Activated naive CD4-positive, alpha-beta T cell treated with anti-CD3 and anti-CD28 coated beads, Interleukin-2, amount 50 U/mL, for 24 hours (primary cell): ENCODE data around the gene ADGRD1.
"Not testable (repeated sequence)": the region's sequence is repeated elsewhere in the genome, so short reads cannot be mapped to it uniquely, and the experiment has no call there.

Experiments
- H3K27ac Mint-ChIP-seq: one replicate; pipeline ENCODE4 v1.8.0; 2021; ENCODE audit warnings: mild to moderate bottlenecking, mixed read lengths
- H3K27me3 Mint-ChIP-seq: one replicate; pipeline ENCODE4 v1.8.0; 2021; ENCODE audit warnings: mixed read lengths
- H3K36me3 Mint-ChIP-seq: one replicate; pipeline ENCODE4 v1.8.0; 2021; ENCODE audit warnings: mixed read lengths
- H3K4me1 Mint-ChIP-seq: one replicate; pipeline ENCODE4 v1.8.0; 2021; ENCODE audit warnings: mixed read lengths
- H3K4me3 Mint-ChIP-seq: one replicate; pipeline ENCODE4 v1.8.0; 2021; ENCODE audit warnings: mild to moderate bottlenecking, mixed read lengths
- H3K9me3 Mint-ChIP-seq: one replicate; pipeline ENCODE4 v1.8.0; 2021; ENCODE audit warnings: mixed read lengths

The ADGRD1 gene

DNA sequence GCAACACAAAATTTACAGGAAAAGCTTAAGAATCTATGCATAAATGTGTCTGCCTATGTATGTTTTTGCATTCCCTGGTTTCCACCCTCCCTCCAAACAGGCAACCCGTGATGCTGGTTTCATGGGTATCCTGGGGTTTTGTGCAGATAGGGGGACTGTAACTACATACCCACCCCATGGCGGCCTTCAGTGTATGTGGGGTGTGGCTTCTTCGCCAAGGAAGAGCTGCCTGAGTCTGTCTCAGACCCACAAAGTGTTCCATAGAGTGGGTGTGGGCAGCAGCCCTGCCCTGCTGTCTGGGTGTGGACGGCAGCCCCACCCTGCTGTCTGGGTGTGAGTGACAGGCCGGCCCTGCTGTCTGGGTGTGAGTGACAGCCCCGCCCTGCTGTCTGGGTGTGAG is 174.8 kb downstream of the ADGRD1 start:
- H3K36me3 Mint-ChIP-seq = no peaks in the 10 kb centered on the region
- H3K4me1 Mint-ChIP-seq = no peaks in the 10 kb centered on the region
- no peak overlapping the region for H3K27ac Mint-ChIP-seq
- H3K27me3 Mint-ChIP-seq = no peaks in the 10 kb centered on the region
- no peak overlapping the region for H3K4me3 Mint-ChIP-seq
- H3K9me3 Mint-ChIP-seq = no peaks in the 10 kb centered on the region

DNA sequence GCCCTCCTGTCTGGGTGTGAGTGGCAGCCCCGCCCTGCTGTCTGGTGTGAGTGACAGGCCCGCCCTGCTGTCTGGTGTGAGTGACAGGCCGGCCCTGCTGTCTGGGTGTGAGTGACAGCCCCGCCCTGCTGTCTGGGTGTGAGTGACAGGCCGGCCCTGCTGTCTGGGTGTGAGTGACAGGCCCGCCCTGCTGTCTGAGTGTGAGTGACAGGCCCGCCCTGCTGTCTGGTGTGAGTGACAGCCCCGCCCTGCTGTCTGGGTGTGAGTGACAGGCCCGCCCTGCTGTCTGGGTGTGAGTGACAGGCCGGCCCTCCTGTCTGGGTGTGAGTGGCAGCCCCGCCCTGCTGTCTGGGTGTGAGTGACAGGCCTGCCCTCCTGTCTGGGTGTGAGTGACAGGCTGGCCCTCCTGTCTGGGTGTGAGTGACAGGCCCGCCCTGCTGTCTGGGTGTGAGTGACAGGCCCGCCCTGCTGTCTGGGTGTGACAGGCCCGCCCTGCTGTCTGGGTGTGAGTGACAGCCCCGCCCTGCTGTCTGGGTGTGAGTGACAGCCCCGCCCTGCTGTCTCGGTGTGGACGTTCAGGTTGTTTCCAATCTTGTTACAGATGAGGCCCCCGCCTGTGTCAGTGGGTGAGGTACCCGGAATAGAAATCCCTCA is 175.4 kb downstream of the ADGRD1 start:
- H3K4me1 Mint-ChIP-seq, H3K9me3 Mint-ChIP-seq, H3K27ac Mint-ChIP-seq, H3K4me3 Mint-ChIP-seq, H3K27me3 Mint-ChIP-seq, H3K36me3 Mint-ChIP-seq: not testable (repeated sequence)

DNA sequence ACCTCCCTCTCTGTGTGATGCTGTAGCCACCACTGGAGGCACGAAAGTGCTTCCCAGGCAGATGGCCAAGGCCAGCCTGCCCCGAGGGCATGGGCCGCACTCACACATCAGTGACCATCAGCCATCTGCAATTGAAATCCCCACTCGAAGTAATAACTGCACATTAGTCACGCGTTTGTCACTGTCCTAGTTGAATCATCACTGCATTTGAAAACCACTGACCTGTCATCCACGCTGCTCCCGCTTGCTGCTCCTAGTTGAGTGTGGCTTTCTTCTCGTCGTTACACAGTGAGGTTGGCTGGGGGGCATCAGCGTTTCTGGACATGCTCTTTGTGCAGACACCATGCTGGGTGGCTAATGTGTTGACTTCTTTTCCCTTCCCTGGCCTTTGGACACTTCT is 176.1 kb downstream of the ADGRD1 start:
- Mint-ChIP-seq H3K27me3 (no peaks in the 10 kb centered on the region), H3K27ac (no peak overlapping the region), H3K36me3 (no peaks in the 10 kb centered on the region), H3K9me3 (no peaks in the 10 kb centered on the region), H3K4me3 (no peak overlapping the region), H3K4me1 (no peaks in the 10 kb centered on the region)

DNA sequence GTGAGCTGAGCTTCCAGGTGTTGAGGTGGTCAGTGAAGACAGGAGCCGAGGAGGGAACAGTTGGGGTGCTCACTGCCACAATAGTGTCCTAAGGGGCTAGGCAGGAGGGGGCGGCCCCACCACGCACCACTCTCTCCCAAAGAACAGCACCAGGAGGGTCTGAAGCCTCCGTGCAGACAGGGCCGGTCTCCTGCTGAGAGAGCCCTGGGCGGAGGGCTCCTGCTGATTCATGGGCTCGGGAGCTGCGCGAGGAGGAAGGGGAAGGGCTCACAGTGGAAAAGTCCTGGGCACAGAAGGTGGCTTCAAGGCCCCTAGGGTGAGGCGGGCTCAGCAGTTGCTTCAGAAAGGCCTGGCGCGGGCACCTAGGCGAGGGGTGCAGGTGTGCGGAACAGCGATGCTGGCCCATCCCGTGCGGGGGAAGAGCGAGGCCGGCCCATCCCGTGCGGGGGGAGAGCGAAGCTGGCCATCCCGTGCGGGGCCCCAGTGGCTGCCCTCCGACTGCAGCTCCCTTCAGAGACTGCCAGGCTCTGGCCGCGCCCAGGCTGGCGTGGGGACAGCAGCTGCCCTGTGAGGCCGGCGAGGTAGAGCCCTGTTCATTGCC is 176.7 kb downstream of the ADGRD1 start:
- Mint-ChIP-seq H3K4me3 (no peak overlapping the region), H3K27me3 (no peaks in the 10 kb centered on the region), H3K36me3 (no peaks in the 10 kb centered on the region), H3K27ac (no peak overlapping the region), H3K9me3 (no peaks in the 10 kb centered on the region), H3K4me1 (no peaks in the 10 kb centered on the region)

DNA sequence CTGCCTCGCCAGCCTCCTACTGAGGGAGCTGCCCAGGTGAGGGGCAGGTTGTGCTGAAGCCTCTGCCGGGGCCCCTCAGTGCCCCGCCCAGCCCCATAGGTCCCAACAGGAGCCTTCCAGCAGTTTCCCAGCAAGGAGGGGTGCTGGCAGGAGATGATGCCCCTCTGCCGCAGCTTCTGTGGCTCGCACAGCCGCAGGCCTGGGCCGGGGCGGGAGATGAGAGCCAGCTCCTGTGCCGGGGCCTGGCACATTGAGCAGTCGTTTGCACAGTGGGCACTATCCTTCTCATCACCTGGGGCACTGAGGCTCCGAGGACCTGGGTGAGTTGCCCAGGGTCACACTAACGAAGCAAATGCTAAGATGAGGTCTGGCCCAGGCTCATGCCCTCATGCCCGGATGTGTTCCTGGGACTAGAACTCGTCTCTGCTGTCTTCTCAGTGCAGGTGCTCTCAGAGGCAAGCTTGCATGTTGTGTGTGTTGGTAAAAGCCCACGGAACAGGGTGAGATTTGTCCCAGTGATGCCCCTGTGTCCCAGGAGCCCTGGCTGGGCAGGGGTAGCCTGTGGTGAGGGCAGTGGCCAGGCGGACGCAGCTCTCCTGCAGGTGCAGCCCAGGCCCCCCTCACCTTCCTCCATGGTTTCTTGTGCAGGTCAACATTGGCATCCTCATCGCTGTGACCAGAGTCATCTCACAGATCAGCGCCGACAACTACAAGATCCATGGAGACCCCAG is 177.5 kb downstream of the ADGRD1 start:
- H3K9me3 Mint-ChIP-seq = no peaks in the 10 kb centered on the region
- no peak overlapping the region for H3K4me3 Mint-ChIP-seq
- no peaks in the 10 kb centered on the region for H3K4me1 Mint-ChIP-seq
- H3K36me3 Mint-ChIP-seq = no peaks in the 10 kb centered on the region
- H3K27ac Mint-ChIP-seq = no peak overlapping the region
- no peaks in the 10 kb centered on the region for H3K27me3 Mint-ChIP-seq

DNA sequence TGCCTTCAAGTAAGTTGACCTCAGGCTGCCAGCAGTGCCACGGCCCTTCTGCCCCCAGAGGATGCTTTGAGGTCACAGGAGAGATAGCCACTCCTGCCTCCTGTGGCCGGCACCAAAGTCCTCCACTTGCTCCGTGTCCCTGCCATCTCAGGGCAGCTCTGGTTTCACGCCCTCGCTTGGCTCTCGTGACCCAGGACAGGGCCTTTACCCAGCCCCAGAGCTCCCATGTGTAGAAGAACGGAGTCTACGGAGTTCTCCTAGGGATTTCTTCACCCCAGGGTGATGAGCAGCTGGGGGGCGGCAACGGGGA is 178.1 kb downstream of the ADGRD1 start:
- no peak overlapping the region for H3K4me3 Mint-ChIP-seq
- no peaks in the 10 kb centered on the region for H3K9me3 Mint-ChIP-seq
- H3K27ac Mint-ChIP-seq = no peak overlapping the region
- no peaks in the 10 kb centered on the region for H3K36me3 Mint-ChIP-seq
- no peaks in the 10 kb centered on the region for H3K4me1 Mint-ChIP-seq
- no peaks in the 10 kb centered on the region for H3K27me3 Mint-ChIP-seq

DNA sequence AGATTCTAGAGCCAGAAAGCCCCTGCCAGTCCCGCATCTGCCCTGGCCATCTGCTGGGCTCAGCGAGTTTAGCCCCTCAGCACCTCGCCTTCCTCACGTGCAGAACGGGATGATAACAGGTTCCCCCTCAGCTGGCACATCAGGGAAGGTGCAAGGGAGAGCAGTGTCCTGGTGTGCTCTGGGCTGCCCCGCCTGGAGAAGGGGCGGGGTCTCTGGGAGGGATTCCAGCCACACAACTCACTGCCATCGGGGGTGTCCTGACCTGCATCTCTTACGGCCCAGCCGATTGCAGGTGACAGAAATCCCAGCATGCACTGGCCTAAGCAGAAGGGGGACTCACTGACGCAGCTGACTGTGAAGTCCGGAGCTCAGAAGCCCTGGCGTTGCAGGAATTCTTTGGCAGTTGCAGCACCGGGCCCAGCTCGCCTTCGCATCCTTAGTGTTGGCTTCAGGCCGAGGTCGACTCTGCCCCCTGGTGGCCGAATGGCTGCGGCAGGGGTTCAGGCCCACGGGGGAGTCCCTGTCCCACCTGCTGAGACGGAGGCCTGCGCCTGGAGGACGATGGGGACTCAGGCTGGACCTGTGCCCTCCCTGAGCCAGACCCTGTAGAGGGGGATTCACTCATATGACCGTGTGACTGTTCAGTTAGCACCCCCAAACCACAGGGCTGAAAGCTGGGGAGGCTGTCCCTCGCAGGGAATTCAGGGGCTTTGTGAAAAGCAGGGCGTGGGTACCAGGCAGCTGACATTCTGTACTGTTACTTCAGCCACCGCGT is 178.6 kb downstream of the ADGRD1 start:
- no peaks in the 10 kb centered on the region for H3K4me1 Mint-ChIP-seq
- no peaks in the 10 kb centered on the region for H3K36me3 Mint-ChIP-seq
- H3K9me3 Mint-ChIP-seq = no peaks in the 10 kb centered on the region
- no peak overlapping the region for H3K4me3 Mint-ChIP-seq
- H3K27me3 Mint-ChIP-seq = no peaks in the 10 kb centered on the region
- no peak overlapping the region for H3K27ac Mint-ChIP-seq

DNA sequence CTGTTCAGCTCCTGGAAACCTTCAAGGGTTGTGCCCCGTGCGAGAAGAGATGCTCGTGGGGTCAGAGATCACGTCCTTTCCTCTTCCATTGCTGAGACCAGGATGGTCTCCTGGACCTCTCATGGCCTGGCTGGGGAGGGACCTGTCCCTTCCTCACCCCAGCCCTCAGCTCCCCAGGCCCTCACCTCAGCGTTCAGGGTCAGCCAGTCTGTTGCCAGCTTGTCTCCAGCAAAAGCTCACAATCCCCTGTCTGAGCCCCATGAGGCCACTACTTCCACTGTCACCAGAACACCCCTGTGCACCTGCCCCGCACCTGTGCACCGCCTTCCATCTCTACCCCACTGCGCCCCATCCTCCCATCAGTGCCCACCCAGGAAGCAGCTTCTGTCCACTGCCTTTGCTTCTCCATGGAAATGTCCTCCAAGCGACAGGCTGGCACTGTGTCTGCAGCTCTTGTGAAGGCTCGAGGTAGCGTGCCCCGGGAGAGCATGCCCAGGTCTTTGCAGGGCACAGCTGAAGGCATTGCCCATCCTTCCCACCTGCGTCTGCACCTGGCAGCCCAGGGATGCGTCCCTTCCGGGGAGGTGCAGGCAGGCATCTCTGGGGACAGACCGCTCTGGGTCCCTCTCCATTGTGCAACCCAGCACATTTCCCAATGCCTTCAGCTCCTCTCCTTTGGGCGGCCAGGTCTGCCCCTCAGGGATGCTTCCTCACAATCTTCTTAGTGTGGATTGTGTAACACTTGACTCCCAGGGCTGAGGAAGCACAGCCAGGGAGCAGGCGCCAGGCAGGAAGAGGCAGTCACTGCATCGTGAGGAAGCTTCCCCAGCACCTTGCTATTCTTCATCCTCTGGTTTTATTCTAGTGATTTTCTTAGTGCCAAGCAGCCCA is 179.6 kb downstream of the ADGRD1 start:
- no peak overlapping the region for H3K27ac Mint-ChIP-seq
- no peak overlapping the region for H3K4me3 Mint-ChIP-seq
- no peaks in the 10 kb centered on the region for H3K36me3 Mint-ChIP-seq
- no peaks in the 10 kb centered on the region for H3K4me1 Mint-ChIP-seq
- no peaks in the 10 kb centered on the region for H3K27me3 Mint-ChIP-seq
- no peaks in the 10 kb centered on the region for H3K9me3 Mint-ChIP-seq

DNA sequence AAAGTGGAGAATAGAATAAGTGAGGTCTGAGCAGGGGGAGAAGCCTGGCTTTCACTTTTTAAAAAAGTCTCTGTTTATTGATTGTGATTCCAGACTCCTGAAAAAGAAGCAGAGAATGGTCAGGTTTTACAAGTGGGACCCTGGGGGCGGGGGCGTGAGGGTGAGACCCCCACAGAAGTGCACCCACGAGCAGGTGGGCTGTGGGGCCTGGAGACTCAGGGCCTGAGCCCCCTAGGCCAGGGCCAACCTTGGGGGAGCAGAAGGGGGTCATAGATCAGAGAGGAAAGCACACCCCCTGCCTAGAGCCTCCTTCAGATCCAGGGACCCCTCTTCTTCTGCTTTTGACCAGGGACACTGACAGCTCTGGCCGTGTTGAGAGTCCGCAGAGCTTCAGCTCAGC is 180.3 kb downstream of the ADGRD1 start:
- H3K4me1 Mint-ChIP-seq = no peaks in the 10 kb centered on the region
- H3K9me3 Mint-ChIP-seq = no peaks in the 10 kb centered on the region
- H3K4me3 Mint-ChIP-seq = no peak overlapping the region
- H3K36me3 Mint-ChIP-seq = no peaks in the 10 kb centered on the region
- H3K27ac Mint-ChIP-seq = no peak overlapping the region
- H3K27me3 Mint-ChIP-seq = no peaks in the 10 kb centered on the region

DNA sequence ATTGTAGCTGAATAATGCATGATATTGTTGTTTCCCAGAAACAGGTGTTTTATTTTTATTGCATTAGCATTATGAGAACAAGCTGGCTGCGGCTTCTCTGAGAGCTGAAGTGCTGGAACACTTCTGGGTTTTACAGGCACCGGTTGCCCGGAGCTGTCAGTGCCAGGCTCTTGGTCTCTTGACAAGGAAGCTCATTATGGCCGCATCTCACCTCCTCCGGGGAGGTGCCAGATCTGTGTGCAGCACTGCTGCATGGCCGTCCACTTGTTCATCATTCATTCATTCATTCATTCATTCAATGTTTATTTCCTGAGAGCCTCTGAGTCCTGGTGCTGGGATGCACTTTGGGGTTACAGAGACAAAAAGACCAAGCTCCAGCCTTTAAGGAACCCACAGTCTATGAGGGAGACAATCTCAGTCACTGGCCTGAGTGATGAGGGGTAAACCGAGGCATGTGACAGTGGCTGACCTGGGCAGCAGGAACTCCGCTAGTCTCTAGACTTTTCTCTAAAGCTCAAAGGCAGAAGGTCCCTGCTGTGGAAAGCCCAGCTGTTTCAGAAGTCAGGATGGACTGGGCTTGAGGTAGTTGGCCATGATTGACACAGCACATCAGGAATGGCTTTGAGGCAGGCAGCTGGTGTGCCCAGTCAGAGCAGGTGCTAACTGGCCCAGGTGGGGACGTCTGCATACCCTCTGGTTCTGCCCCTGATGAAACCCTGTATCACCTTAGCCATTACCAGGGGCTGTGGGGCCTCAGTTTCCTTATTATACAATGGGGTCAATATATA is 181.0 kb downstream of the ADGRD1 start:
- H3K4me1 Mint-ChIP-seq = no peaks in the 10 kb centered on the region
- no peak overlapping the region for H3K4me3 Mint-ChIP-seq
- no peaks in the 10 kb centered on the region for H3K9me3 Mint-ChIP-seq
- H3K27ac Mint-ChIP-seq = no peak overlapping the region
- no peaks in the 10 kb centered on the region for H3K36me3 Mint-ChIP-seq
- no peaks in the 10 kb centered on the region for H3K27me3 Mint-ChIP-seq

DNA sequence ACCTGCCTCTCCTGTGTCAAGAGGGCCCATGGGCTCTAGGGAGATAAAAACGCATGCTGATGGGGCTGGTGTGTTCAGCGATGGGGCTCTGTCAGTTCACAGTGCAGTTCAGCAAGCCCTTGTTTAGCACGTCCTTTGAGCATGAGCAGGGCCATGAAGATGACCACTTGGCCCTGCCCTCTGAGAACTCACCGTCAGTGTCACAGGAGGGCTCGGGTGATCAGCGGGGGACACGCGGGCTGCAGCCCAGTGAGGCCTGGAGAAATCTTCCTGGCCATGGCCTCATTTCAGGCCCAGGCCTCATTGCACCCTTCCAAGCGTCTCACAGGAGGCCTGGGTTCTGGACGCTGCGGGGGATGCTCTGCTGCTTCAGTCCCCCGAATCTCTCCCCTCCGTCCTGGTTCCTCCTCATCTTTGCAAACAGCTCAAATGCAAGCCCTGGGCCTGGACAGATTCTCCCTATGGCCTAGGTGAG is 181.6 kb downstream of the ADGRD1 start:
- Mint-ChIP-seq H3K9me3 (no peaks in the 10 kb centered on the region), H3K36me3 (no peaks in the 10 kb centered on the region), H3K27ac (no peak overlapping the region), H3K27me3 (no peaks in the 10 kb centered on the region), H3K4me1 (no peaks in the 10 kb centered on the region), H3K4me3 (no peak overlapping the region)

DNA sequence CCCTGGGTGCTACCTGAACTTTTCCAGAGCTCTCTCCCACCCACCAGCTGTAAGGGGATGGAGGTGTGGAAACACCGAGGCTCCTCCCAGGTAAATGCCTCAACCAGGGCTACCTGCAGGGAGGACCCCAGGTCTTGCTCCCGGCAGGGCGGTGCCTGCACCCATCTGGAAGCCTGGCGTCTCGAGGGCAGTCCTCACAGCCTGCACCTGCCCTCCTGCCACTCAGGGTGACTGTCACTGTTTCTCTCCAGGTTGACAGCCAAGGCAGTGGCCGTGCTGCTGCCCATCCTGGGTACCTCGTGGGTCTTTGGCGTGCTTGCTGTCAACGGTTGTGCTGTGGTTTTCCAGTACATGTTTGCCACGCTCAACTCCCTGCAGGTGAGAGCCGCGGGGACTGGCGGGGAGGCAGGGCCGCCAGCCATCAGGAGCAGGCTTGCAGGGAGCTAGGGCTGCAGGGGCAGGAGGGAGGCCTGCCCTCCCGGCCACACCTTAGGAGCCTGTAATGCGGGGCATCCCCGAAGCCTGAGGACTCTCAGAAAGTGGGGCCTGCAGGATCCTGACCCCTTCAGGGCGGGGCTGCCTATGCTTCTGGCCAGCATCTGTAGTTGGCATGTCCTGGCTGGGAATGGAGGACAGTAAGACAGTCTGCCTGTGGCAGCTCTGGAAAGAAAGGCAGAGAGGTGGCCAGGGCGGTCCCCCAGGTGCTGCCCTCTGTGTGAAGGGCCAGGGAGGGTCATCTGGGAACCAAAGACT is 182.3 kb downstream of the ADGRD1 start:
- no peak overlapping the region for H3K27ac Mint-ChIP-seq
- H3K9me3 Mint-ChIP-seq = no peaks in the 10 kb centered on the region
- no peaks in the 10 kb centered on the region for H3K27me3 Mint-ChIP-seq
- no peak overlapping the region for H3K4me3 Mint-ChIP-seq
- H3K4me1 Mint-ChIP-seq = no peaks in the 10 kb centered on the region
- H3K36me3 Mint-ChIP-seq = no peaks in the 10 kb centered on the region

DNA sequence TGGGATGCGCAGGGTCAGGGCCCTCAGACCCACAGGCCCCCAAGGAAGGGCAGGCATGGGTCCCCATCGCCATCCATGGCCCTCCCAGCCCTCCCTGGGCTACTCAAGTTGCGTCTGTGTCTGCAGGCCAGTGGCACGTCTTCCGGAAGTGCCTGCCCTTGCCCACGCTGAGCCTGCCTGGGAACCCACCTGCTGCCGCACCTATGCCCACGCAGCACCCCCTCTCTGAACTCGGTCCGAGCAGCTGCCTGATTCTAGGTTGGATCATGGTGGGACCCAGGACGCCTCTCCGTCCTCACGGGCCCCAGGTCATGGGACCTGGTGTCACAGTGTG is 182.8 kb downstream of the ADGRD1 start:
- Mint-ChIP-seq H3K36me3 (no peaks in the 10 kb centered on the region), H3K4me1 (no peaks in the 10 kb centered on the region), H3K4me3 (no peak overlapping the region)

More for the DNA sequence above, 182.8 kb downstream of the ADGRD1 start:
- H3K27ac Mint-ChIP-seq = no peak overlapping the region
- H3K9me3 Mint-ChIP-seq = no peaks in the 10 kb centered on the region
- H3K27me3 Mint-ChIP-seq = no peaks in the 10 kb centered on the region
